Measurements from ENCODE around the gene TRMT10C.

DNA sequence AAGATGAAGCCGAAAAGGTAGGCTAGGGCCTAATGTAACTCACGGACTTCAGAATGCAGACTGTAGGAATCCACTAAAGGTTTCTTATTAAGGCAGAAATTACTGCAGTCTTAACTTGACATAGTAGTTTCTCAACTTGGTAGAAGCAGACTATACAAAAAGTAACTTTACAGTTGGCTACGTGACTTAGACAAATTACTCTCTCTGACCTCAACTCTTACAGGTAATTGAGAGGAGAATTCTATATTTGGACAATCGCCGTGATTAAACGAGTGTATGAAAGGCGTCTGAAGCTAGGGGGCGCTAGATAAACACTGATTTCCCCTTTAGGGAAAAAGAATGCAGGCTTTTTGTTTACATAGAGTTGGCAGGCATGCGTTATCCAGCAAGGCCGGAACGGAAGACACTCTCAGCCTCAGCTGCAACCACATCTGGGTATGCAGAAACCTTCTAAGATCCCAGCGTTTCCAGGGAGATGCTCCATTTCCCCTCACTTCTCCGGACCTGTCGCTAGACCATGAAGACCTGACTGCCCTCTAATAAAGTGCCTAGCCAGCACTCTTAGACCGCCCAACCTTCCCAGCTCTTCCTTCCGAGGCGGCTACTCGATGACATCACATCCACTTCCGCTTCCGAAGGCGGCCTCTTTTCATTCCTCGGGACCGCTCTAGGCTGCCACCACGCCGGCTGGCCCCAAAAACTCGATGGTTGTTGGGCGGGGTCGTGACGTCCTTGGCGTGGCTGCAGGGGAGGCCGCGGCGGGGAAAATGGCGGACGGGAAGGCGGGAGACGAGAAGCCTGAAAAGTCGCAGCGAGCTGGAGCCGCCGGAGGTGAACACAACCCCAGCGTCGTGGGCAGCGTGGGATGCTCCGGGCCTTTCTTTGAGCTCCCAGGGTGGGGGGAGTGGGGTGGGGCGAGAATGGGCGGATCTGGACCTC is 12.1 kb downstream of the TRMT10C start, which contains the start of gene PCNP:
- TF ChIP-seq, protein P1, sequence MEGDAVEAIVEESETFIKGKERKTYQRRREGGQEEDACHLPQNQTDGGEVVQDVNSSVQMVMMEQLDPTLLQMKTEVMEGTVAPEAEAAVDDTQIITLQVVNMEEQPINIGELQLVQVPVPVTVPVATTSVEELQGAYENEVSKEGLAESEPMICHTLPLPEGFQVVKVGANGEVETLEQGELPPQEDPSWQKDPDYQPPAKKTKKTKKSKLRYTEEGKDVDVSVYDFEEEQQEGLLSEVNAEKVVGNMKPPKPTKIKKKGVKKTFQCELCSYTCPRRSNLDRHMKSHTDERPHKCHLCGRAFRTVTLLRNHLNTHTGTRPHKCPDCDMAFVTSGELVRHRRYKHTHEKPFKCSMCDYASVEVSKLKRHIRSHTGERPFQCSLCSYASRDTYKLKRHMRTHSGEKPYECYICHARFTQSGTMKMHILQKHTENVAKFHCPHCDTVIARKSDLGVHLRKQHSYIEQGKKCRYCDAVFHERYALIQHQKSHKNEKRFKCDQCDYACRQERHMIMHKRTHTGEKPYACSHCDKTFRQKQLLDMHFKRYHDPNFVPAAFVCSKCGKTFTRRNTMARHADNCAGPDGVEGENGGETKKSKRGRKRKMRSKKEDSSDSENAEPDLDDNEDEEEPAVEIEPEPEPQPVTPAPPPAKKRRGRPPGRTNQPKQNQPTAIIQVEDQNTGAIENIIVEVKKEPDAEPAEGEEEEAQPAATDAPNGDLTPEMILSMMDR (IDR thresholded peaks at IDR 0.05; ENCODE audit: borderline replicate concordance, extremely low read depth, low read length, poor library complexity, severe bottlenecking) = peak; percentile 88
- no peak for TF ChIP-seq EZH2 (IDR thresholded peaks at IDR 0.05; ENCODE audit: borderline replicate concordance, low read depth, low read length, severe bottlenecking)

Data from DND-41 (cell line).